ENCODE measurements around the gene ADAMTS12.
A peak's percentile ranks its signal among the peaks of the same experiment; 100 is the strongest.

Gene ADAMTS12

GRCh38 chr5:33748754-33749153, 143.0 kb downstream of the ADAMTS12 start:
- no peak overlapping the region for H3K27ac ChIP-seq
- TF ChIP-seq, protein P1, sequence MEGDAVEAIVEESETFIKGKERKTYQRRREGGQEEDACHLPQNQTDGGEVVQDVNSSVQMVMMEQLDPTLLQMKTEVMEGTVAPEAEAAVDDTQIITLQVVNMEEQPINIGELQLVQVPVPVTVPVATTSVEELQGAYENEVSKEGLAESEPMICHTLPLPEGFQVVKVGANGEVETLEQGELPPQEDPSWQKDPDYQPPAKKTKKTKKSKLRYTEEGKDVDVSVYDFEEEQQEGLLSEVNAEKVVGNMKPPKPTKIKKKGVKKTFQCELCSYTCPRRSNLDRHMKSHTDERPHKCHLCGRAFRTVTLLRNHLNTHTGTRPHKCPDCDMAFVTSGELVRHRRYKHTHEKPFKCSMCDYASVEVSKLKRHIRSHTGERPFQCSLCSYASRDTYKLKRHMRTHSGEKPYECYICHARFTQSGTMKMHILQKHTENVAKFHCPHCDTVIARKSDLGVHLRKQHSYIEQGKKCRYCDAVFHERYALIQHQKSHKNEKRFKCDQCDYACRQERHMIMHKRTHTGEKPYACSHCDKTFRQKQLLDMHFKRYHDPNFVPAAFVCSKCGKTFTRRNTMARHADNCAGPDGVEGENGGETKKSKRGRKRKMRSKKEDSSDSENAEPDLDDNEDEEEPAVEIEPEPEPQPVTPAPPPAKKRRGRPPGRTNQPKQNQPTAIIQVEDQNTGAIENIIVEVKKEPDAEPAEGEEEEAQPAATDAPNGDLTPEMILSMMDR (IDR thresholded peaks at IDR 0.05): no peak
- TF ChIP-seq ZFX (IDR thresholded peaks at IDR 0.05; ENCODE audit: borderline replicate concordance): no peak

- TF ChIP-seq, protein P1 (IDR thresholded peaks at IDR 0.05): no peak
- TF ChIP-seq ZFX (IDR thresholded peaks at IDR 0.05; ENCODE audit: borderline replicate concordance): no peak
- no peak overlapping the region for H3K27ac ChIP-seq
Observed at GRCh38 chr5:33745101-33745770, 146.6 kb downstream of the ADAMTS12 start.

GRCh38 chr5:33743099-33743498, 148.7 kb downstream of the ADAMTS12 start:
- H3K27ac ChIP-seq: no peak overlapping the region
- TF ChIP-seq, protein P1 (IDR thresholded peaks at IDR 0.05): no peak
- no peak for TF ChIP-seq ZFX (IDR thresholded peaks at IDR 0.05; ENCODE audit: borderline replicate concordance)

- no peak overlapping the region for H3K27ac ChIP-seq
- TF ChIP-seq, protein P1 (IDR thresholded peaks at IDR 0.05): no peak
- no peak for TF ChIP-seq ZFX (IDR thresholded peaks at IDR 0.05; ENCODE audit: borderline replicate concordance)
Observed at GRCh38 chr5:33742181-33742580, 149.6 kb downstream of the ADAMTS12 start.

GRCh38 chr5:33738967-33739366, 152.8 kb downstream of the ADAMTS12 start:
- TF ChIP-seq ZFX (IDR thresholded peaks at IDR 0.05; ENCODE audit: borderline replicate concordance): no peak
- TF ChIP-seq, protein P1 (IDR thresholded peaks at IDR 0.05): no peak
- H3K27ac ChIP-seq: peak overlapping the region; percentile 41

GRCh38 chr5:33738097-33738496, 153.7 kb downstream of the ADAMTS12 start:
- H3K27ac ChIP-seq: peak overlapping the region; percentile 41
- TF ChIP-seq, protein P1 (IDR thresholded peaks at IDR 0.05): no peak
- TF ChIP-seq ZFX (IDR thresholded peaks at IDR 0.05; ENCODE audit: borderline replicate concordance): no peak

DNA sequence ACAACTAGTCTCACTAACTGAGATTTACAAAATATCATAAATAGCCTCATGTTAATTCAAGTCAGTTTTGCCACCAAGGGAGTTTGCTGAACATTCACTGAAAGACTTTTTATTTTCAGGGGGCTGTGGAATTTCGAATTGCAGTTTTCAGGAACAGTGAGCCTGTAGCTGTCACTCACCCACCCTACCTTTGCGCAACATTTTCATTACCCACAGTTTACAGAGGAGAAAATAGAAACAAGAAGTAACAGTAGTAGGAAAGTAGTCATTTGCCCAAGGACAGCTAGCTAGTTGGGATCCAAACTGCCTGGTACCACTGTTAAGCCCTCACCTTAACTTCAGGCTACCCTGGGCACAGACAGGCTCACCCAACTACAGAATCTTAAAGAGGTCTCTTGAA, 154.1 kb downstream of the ADAMTS12 start:
- peak overlapping the region; percentile 41 for H3K27ac ChIP-seq
- TF ChIP-seq, protein P1 (IDR thresholded peaks at IDR 0.05): no peak
- TF ChIP-seq ZFX (IDR thresholded peaks at IDR 0.05; ENCODE audit: borderline replicate concordance): no peak
